Ecto neural progenitor cell (in vitro differentiated cells): ENCODE measurements around the gene NRXN3.

Source experiments
- DNase-seq: peaks from one replicate; pipeline ENCODE4 v3.0.0-alpha.2; 2018; ENCODE audit warnings: low spot score

The NRXN3 gene

GRCh38 chr14:78576437-78577166 lies 406.4 kb downstream of the NRXN3 start:
- no peak for DNase-seq

GRCh38 chr14:78581229-78581628 lies 411.1 kb downstream of the NRXN3 start:
- no peak for DNase-seq

GRCh38 chr14:78586681-78587080 lies 416.5 kb downstream of the NRXN3 start:
- no peak for DNase-seq

- DNase-seq: no peak
Observed at GRCh38 chr14:78588906-78589305, 418.7 kb downstream of the NRXN3 start.

- DNase-seq: no peak
Observed at GRCh38 chr14:78592616-78593219, 422.5 kb downstream of the NRXN3 start.

- DNase-seq: no peak
Observed at GRCh38 chr14:78593949-78594348, 423.8 kb downstream of the NRXN3 start.

- DNase-seq: no peak
Observed at GRCh38 chr14:78595797-78596196, 425.6 kb downstream of the NRXN3 start.

GRCh38 chr14:78598046-78598920 lies 428.1 kb downstream of the NRXN3 start:
- DNase-seq: peak; percentile 80

GRCh38 chr14:78605025-78605762 lies 435.0 kb downstream of the NRXN3 start:
- no peak for DNase-seq

- no peak for DNase-seq
Observed at GRCh38 chr14:78605897-78606500, 435.8 kb downstream of the NRXN3 start.

- DNase-seq: no peak
Observed at GRCh38 chr14:78608998-78609787, 439.0 kb downstream of the NRXN3 start.

GRCh38 chr14:78610994-78611393 lies 440.8 kb downstream of the NRXN3 start:
- DNase-seq: no peak

GRCh38 chr14:78611796-78612571 lies 441.8 kb downstream of the NRXN3 start:
- no peak for DNase-seq

GRCh38 chr14:78612666-78613065 lies 442.5 kb downstream of the NRXN3 start:
- no peak for DNase-seq

- no peak for DNase-seq
Observed at GRCh38 chr14:78614593-78614992, 444.4 kb downstream of the NRXN3 start.

- no peak for DNase-seq
Observed at GRCh38 chr14:78617735-78618134, 447.6 kb downstream of the NRXN3 start.

GRCh38 chr14:78618368-78618767 lies 448.2 kb downstream of the NRXN3 start:
- no peak for DNase-seq

GRCh38 chr14:78627114-78627513 lies 456.9 kb downstream of the NRXN3 start:
- DNase-seq: no peak

- DNase-seq: no peak
Observed at GRCh38 chr14:78631551-78631950, 461.4 kb downstream of the NRXN3 start.

- peak; percentile 54 for DNase-seq
Observed at GRCh38 chr14:78633752-78634151, 463.6 kb downstream of the NRXN3 start.
